ENCODE data around the gene MLLT3.

- TF ChIP-seq POLR2A (IDR thresholded peaks at IDR 0.05; ENCODE audit: low read length) (no peak), GATA1 (IDR thresholded peaks at IDR 0.05; ENCODE audit: low read depth, low read length) (no peak)
Measured at GRCh38 chr9:20436476-20437195, 185.7 kb downstream of the MLLT3 start.

Data from erythroblast (primary cell).